ENCODE results near the gene RPL13.

RPL13 gene

GRCh38 chr16:89560378-89561141, at the start of gene RPL13:
Gene RPL13, plus strand, starts transcription at chr16:89560682. Its CDS starts 278 bp downstream, at chr16:89560960.
- DNase-seq: peak; percentile 96

- no peak for DNase-seq
These were observed 49.1 kb upstream of the RPL13 start for GRCh38 chr16:89511374-89511773.

DNA sequence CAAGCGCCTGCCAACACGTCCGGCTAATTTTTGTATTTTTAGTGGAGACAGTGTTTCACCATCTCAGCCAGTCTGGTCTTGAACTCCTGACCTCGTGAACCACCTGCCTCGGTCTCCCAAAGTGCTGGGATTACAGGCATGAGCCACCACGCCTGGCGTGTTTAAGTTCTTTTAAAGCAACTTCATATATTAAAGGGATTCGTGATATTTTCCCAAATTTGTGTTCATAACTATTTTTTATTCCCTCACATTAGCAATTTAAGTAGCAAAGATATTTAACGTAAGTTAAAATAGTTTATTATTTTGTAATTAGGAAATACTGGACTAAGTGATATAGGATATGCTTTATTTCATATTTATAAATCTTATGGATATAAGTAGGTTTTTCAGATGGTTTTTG, 48.0 kb upstream of the RPL13 start:
- no peak for DNase-seq

- no peak for DNase-seq
These were observed 43.4 kb upstream of the RPL13 start for GRCh38 chr16:89517128-89517527.

- no peak for DNase-seq
These were observed 40.6 kb upstream of the RPL13 start for GRCh38 chr16:89519881-89520280.

- no peak for DNase-seq
These were observed 38.2 kb upstream of the RPL13 start for GRCh38 chr16:89522287-89522686.

DNA sequence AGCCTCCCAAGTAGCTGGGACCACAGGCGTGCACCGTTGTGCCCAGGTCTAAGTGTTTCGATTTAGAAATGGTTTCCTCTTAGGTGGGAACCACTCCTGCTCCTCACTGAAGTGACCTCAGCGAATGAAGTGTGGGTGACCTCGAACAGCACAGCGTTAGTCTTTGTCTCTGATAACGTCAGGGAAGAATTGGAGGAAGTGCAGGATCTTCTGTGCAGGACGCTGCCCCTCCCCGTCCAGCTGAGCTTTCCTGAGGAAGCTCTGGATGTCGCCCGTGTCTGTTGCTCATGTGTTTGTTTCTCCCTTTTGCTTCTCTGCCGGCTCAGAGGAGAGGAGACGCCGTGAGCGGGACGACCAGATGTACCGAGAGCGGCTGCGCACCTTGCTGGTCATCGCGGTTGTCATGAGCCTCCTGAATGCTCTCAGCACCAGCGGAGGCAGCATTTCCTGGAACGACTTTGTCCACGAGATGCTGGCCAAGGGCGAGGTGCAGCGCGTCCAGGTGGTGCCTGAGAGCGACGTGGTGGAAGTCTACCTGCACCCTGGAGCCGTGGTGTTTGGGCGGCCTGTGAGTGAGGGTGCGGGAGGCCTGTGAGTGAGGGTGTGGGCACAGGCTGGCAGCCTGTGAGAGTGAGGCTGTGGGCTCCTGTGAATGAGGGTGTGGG, 36.7 kb upstream of the RPL13 start:
- no peak for DNase-seq

- DNase-seq: no peak
These were observed 35.2 kb upstream of the RPL13 start for GRCh38 chr16:89525146-89525913.

DNA sequence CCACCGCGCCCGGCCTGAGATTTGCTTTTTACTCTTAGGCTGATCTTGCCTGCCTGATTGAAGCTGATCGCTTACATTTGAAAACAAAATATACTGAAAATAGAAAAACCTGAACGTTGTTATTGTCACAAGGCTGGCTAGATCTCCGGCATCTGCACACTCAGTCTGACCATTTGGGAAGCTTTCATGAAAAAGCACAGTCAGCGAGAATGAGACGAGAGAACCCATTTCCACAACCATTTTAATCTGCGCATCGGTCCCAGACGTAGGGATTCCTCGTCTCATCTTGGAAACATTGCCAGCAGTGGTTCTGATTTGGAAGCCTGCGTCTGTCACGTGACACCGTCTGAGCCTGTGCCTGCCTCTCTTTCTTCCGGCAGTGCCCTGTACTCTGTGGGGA, 31.4 kb upstream of the RPL13 start:
- no peak for DNase-seq

- no peak for DNase-seq
These were observed 29.8 kb upstream of the RPL13 start for GRCh38 chr16:89530401-89531381.

GRCh38 chr16:89531821-89532526, 28.5 kb upstream of the RPL13 start:
- no peak for DNase-seq

GRCh38 chr16:89534252-89534756, 26.2 kb upstream of the RPL13 start:
- no peak for DNase-seq

DNA sequence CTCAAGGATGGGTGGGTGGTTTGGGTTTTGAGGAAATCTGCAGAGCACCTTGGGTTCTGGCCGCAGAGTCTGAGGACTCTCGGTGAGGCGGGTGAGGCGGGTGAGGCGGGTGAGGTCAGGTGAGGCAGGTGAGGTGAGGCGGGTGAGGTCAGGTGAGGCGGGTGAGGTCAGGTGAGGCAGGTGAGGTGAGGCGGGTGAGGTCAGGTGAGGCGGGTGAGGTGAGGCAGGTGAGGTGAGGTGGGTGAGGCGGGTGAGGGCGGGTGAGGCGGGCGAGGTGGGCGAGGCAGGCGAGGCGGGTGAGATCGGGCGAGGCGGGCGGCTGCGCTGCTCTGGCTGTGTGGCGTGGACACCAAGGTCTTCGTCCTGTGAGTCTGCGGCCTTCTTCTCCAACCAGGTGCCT, 24.1 kb upstream of the RPL13 start:
- no peak for DNase-seq

DNA sequence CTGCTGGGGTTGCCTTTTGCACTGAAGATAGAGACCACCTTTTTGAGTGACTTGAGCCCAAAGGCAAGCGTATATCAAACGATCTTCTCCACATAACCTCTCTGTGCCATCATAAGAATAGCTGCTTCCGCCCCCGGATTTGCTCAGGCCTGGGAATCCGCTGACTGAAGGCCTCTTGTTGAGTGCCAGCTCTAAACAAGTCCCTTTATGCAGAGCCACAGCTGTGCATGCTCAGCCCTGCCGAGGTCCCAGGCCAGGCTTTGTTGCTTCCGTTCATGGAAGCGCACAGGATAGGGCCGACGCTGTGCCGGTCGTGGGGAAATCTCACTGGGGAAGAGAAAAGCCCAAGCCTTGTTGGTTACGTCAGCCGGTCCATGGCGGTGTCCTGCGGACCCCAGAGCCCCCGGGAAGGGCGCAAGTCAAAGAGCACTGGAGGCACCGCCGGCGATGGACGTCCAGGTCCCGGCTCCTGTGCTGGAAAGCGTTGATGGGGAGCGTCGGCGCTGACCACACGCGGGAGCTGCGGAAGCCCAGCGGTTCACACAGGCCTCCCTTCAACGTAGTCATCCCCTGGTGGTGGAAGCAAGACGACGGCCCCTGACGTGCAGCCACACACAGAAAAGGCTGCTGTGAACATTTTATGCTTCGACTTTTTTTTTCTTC, 23.5 kb upstream of the RPL13 start:
- DNase-seq: no peak

GRCh38 chr16:89537549-89537925, 22.9 kb upstream of the RPL13 start:
- DNase-seq: no peak

- DNase-seq: no peak
These were observed 22.2 kb upstream of the RPL13 start for GRCh38 chr16:89538286-89538685.

- DNase-seq: no peak
These were observed 19.9 kb upstream of the RPL13 start for GRCh38 chr16:89540557-89540956.

DNA sequence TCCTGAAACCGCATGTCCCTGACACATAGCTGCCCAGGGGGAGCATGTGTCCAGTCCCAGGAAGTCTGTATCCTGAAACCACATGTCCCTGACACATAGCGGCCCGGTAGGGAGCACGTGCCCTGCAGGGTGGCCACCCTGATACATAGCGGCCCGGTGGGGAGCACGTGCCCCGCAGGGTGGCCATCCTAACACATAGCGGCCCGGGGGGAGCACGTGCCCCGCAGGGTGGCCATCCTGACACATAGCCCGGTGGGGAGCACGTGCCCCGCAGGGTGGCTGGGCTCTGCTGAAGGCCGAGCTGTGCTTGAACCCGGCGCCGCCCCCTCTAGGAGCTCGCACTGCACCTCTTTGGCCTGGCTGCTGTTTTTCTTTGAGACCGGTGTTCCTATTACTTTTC, 18.7 kb upstream of the RPL13 start:
- DNase-seq: no peak

DNA sequence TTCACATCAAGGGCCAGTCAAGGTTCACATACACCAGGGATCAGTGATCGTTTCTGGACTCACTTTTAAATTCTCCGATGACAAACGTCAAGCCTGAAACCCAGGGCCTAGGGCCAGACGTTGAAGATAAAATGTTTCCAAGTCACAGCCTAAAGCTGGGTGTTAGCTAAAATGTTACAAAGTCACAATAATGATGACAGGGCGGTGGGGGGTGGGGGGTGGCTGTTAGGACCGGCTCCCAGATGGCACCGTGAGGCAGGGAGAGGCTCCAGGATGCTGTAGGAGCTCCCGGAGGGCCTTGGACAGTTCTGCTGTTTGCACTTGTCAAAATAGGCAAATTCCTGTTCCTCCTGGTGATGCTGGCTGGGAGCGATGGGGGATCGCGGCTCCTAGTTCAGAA, 16.4 kb upstream of the RPL13 start:
- DNase-seq: no peak

DNA sequence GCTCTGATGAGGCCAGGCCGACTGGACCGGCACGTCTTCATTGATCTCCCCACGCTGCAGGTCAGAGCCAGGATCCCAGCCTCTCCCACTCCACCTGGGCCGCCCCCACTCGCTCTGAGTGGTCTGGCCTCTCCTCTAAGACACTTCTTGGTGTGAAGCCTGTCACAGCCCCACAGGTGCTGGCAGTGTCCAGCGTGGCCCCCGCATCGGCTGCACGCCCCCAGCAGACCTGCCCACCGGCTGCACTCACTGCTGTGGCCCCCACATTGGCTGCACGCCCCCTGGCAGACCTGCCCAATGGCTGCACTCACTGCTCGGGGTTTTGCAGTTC, 15.8 kb upstream of the RPL13 start:
- no peak for DNase-seq
